Transverse colon (tissue), 3 donors: ENCODE results near the gene FOXD2.

Experiments used
- CTCF ChIP-seq, 5 experiments: fragments of 200-600 bp in 3 of 5; fragments of 450-650 bp in 2 of 5; sonication (generic) in 3 of 5; IDR thresholded peaks; 1 replicate in 2 of 5; 2 replicates in 3 of 5; pipeline ENCODE4 v1.5.1; 2016 to 2017; ENCODE audit warnings: antibody characterized with exemption in 5 of 5, inconsistent platforms in 3 of 5, mild to moderate bottlenecking in 2 of 5, moderate library complexity in 1 of 5
- POLR2A ChIP-seq: fragments of 450-650 bp; IDR thresholded peaks from one replicate; pipeline ENCODE4 v1.6.1; 2016; ENCODE audit warnings: antibody characterized with exemption, mild to moderate bottlenecking, moderate library complexity

- TF ChIP-seq CTCF (IDR thresholded peaks at IDR 0.05) (no peak), POLR2A (no peak)
These were observed 30.9 kb upstream of the FOXD2 start for GRCh38 chr1:47406966-47407365.
